Activated T-cell treated with anti-CD3 and anti-CD28 coated beads, Interleukin-2, amount 50 U/mL, for 72 hours (primary cell): ENCODE data around the gene CCL13. TPM values are rescaled to one million over a fixed set of nuclear protein-coding genes. Genes with fewer than 3 reads are reported as not detected.

Source experiments
- ATAC-seq, 2 donors: fragments of 150-1000 bp; cut with Tn5 transposase; replicated peaks in 1 of 2; 2 replicates each; pipeline ENCODE4 v1.10.0; 2021; ENCODE audit warnings: moderate library complexity in 2 of 2, mild to moderate bottlenecking in 1 of 2
- DNase-seq, 2 donors: peaks; one replicate each; pipeline ENCODE4 v3.0.0; 2021 to 2022; ENCODE audit warnings: mixed read lengths in 1 of 2
- H3K27ac Mint-ChIP-seq: one replicate; pipeline ENCODE4 v1.8.0; 2022; ENCODE audit warnings: mild to moderate bottlenecking, moderate library complexity, mixed read lengths
- H3K27me3 Mint-ChIP-seq: one replicate; pipeline ENCODE4 v1.8.0; 2022; ENCODE audit warnings: low read depth, mixed read lengths
- H3K36me3 Mint-ChIP-seq, 2 donors: one replicate each; pipeline ENCODE4 v1.8.0; 2022; ENCODE audit warnings: mixed read lengths in 2 of 2, mild to moderate bottlenecking in 1 of 2; ENCODE audit not compliant: insufficient read depth in 2 of 2
- H3K4me1 Mint-ChIP-seq: one replicate; pipeline ENCODE4 v1.8.0; 2022; ENCODE audit warnings: low read depth, mixed read lengths
- H3K4me3 Mint-ChIP-seq, 2 donors: one replicate each; pipeline ENCODE4 v1.8.0; 2022; ENCODE audit warnings: mild to moderate bottlenecking in 2 of 2, mixed read lengths in 2 of 2, moderate library complexity in 2 of 2
- H3K9me3 Mint-ChIP-seq, 2 donors: one replicate each; pipeline ENCODE4 v1.8.0; 2022; ENCODE audit warnings: mixed read lengths in 2 of 2
- total RNA-seq, 2 donors: library from RNA; stranded (reverse); gene quantifications; one replicate each; pipeline ENCODE4 v1.2.3, GENCODE V29; 2022

The CCL13 gene
- total RNA-seq, 2 donors from 2014 or later: not detected

DNA sequence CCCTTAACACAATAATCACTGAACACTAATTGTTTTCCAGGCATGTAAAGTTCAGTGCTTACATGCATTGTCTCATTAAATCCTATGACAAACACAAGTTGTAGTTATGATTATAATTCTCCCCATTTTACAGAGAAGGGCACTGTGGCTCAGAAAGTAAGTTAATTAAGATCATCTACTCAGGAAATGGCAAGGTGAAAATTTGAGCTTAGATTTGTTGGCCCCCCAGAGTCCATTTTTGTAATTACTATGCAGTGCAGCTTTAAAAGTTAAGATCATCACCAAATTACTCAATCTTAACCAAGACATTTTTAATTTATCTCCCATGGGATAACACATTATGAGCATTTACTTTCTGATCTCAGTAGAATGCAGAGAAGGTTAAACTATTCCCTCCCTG is 41.0 kb downstream of the CCL13 start:
- Mint-ChIP-seq H3K4me3 (no peak overlapping the region), H3K9me3 (no peaks in the 10 kb centered on the region), H3K4me1 (peaks cover 6% of the 10 kb centered on the region), H3K36me3 (no peaks in the 10 kb centered on the region), H3K27ac (no peak overlapping the region), H3K27me3 (peaks cover 47% of the 10 kb centered on the region)
- DNase-seq (no peak), ATAC-seq (no peak)

- Mint-ChIP-seq H3K9me3 (no peaks in the 10 kb centered on the region), H3K36me3 (no peaks in the 10 kb centered on the region), H3K27me3 (peaks cover 40% of the 10 kb centered on the region), H3K27ac (no peak overlapping the region), H3K4me1 (peaks cover 6% of the 10 kb centered on the region), H3K4me3 (no peak overlapping the region)
- ATAC-seq (peak in 1 of 2 donors; percentile 65), DNase-seq (no peak)
Measured at GRCh38 chr17:34398990-34399389, 42.7 kb downstream of the CCL13 start.

- Mint-ChIP-seq H3K9me3 (no peaks in the 10 kb centered on the region), H3K4me3 (no peak overlapping the region), H3K4me1 (peaks cover 6% of the 10 kb centered on the region), H3K27me3 (peaks cover 33% of the 10 kb centered on the region), H3K27ac (no peak overlapping the region), H3K36me3 (no peaks in the 10 kb centered on the region)
- ATAC-seq (no peak), DNase-seq (no peak)
Measured at GRCh38 chr17:34399725-34400124, 43.4 kb downstream of the CCL13 start.

- Mint-ChIP-seq H3K4me3 (no peak overlapping the region), H3K4me1 (peaks cover 6% of the 10 kb centered on the region), H3K36me3 (no peaks in the 10 kb centered on the region), H3K27me3 (peaks cover 26% of the 10 kb centered on the region), H3K27ac (no peak overlapping the region), H3K9me3 (no peaks in the 10 kb centered on the region)
- DNase-seq: no peak
- no peak for ATAC-seq
Measured at GRCh38 chr17:34400301-34400931, 44.1 kb downstream of the CCL13 start.

- ATAC-seq (no peak), DNase-seq (no peak)
- H3K4me3 Mint-ChIP-seq: no peak overlapping the region
- peaks cover 6% of the 10 kb centered on the region for H3K4me1 Mint-ChIP-seq
- no peaks in the 10 kb centered on the region for H3K36me3 Mint-ChIP-seq
- no peak overlapping the region for H3K27ac Mint-ChIP-seq
- no peaks in the 10 kb centered on the region for H3K9me3 Mint-ChIP-seq
- peaks cover 23% of the 10 kb centered on the region for H3K27me3 Mint-ChIP-seq
Measured at GRCh38 chr17:34401165-34401564, 44.9 kb downstream of the CCL13 start.

GRCh38 chr17:34403006-34403405 is 46.7 kb downstream of the CCL13 start:
- Mint-ChIP-seq H3K27me3 (peaks cover 8% of the 10 kb centered on the region), H3K36me3 (no peaks in the 10 kb centered on the region), H3K9me3 (no peaks in the 10 kb centered on the region), H3K4me3 (no peak overlapping the region), H3K4me1 (peaks cover 6% of the 10 kb centered on the region), H3K27ac (no peak overlapping the region)
- ATAC-seq: no peak
- DNase-seq: no peak

- Mint-ChIP-seq H3K27me3 (peaks cover 31% of the 10 kb centered on the region), H3K36me3 (no peaks in the 10 kb centered on the region), H3K4me3 (no peak overlapping the region), H3K9me3 (no peaks in the 10 kb centered on the region), H3K27ac (no peak overlapping the region), H3K4me1 (no peaks in the 10 kb centered on the region)
- no peak for ATAC-seq
- DNase-seq: no peak
Measured at GRCh38 chr17:34406226-34406625, 49.9 kb downstream of the CCL13 start.

Other genes with a start within 250 kb of the CCL13 start
- gene CCL2, start 101.2 kb upstream of the CCL13 start, total RNA-seq: 1 to 10 TPM in 1 of 2 donors, not detected in 1; 1.2 TPM
- not detected for gene CCL7, start 86.3 kb upstream of the CCL13 start, total RNA-seq
- not detected for gene CCL11, start 70.7 kb upstream of the CCL13 start, total RNA-seq
- not detected for gene CCL8, start 37.0 kb upstream of the CCL13 start, total RNA-seq
- not detected for gene CCL1, start 6.8 kb downstream of the CCL13 start, total RNA-seq
- not detected for gene TMEM132E, start 223.1 kb downstream of the CCL13 start, total RNA-seq